ENCODE measurements around the gene OPN1SW.

OPN1SW gene

DNA sequence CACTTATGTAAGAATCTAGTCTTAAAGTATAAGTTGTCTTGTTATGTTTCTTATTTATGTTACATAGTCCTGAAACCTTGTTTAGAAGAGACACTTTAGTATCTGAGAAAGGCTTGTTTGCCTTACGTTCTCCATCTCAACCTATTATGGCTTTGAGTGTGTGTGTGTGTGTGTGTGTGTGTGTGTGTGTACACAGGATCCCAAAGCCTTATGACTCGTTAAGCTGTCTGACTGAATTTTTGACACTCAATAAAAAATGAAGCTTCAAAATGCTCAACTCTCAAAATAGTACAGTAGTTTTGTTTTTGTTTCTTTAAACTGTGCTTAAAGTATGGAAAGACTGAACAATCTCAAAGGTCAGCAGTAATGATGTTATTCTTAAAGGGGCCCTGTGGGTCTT, 18.4 kb downstream of the OPN1SW start:
- no peak for DNase-seq

DNA sequence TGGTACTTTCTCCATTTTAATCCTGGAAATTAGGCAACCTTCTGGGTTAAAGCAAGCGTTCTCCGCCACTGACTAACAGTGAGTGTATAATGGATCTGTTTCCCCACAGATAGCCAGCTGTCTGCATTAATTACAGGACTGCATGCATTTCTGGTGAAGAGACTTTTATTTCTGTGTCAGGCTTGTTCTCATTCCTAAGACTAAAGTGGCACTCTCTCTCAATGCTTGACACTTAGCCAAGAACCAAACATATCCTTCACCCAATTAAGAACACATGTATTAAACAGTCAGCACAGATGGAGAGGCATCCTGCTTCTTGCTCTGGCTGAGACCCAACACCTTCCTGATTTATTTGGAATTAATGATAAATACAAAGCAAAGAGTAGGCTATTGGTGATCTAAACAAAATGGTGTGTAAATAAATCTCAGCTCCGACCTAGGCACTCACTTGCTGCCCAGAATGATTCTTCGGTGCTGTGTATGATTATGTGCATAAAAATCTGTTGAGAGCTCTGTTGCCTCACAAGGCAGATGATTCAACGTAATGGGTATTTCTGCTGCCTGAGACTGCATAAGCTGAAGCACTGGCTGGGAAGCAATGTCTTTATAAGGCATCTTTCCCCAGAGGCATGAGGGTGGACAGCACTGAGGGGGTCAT, 19.6 kb downstream of the OPN1SW start:
- DNase-seq, result no peak

DNA sequence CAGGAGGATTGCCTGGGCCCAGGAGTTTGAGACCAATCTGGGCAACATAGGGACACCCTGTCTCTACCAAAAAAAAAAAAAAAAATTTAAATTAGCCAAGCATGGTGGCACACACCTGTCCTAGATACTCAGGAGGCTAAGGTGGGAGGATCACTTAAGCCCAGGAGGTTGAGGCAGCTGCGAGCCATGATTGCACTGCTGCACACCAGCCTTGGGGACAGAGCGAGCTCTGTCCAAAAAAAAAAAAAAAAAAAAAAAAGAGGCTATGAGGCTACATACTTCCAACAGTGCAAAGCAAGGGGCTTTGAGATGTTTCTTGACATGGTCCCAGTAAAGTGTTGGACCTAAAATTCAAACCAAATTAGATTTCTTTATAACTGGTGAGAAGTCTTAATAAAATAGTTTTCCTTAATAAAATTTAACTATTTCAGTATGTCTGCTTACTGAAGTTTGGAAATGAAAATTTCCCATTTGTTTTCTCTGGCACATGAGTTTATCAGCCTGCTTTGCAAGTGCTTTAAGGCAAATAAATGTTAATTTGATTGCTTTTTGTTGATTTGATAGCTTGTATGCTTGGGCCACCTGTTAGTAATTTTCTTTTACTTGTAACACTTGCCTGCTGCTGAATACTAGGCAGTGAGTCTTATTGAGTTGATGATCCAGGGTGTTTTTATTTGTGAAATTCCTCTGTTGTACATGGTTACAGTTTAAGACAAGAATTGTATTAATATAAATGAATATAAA, 20.3 kb downstream of the OPN1SW start:
- no peak for DNase-seq

DNA sequence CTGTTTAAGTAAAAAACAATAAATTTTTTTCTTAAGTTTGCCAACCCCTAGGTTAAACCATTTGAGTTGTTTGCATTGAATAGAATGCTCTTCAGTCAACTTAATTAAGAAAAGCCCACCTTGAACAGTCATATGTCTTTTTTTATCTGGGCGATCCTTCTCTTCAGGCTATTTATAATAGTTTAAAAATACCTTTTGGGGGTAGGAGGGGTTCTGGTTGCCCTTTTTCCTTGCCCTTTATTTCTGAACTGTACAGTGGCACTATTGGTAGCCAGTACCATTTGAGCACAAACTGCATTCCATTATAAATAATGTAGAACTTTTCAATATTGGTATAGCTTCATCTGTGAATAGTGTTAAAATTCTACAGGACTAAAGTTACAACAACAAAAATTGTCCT, 23.3 kb downstream of the OPN1SW start:
- DNase-seq, result no peak

DNA sequence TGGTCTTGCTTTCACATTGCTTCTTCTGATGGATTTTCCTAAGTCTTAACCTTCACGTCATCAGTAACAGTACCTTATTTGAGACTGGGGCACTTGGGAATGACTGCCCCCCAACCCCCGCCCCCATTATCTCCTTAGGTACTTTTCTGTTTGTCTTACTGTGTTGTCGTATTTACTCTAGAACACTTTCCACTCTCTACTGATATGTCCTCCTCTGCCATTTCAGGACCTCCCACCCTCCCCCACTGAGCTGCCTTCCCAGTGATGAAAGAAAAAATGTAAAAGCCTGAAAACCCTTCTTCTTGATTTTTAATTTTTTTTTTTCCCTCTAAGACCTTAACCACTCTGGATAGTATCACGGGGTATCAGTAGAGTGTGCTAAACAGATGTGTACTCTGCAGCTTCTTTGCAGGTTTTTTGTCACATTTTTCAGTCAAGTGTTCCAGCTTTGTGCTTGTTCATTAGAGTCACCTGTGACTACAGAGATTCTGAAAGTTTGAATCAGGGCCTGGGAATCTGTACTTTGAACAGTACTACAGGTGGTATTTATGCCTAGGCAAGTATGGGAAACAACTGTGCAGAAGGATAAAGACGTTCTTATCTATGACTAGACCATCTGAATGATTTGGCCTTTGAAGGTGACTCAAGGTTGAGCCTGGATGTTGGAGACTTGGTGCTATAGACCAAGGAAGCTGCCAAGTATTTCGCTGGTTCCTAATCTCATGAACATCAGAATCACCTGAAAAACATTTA, 28.1 kb downstream of the OPN1SW start:
- no peak for DNase-seq

DNA sequence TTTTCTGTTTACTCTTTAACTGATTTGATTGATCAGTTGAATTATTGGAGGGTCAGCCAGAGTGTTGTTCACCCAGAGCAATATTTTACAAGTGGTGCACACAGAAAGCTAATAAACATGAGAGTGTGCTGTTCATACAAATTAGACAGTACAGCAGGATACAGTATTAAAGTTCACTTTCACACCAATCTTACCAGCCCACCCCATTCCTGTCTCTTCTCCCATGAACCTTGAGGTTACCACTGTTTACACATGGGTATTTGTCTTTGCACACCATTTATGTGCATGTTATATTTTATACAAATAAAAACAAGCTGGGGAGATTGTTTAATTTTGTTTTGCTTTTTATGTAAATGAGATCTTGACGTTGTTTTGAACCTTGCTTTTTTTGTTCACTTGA, 29.9 kb downstream of the OPN1SW start:
- no peak for DNase-seq

DNA sequence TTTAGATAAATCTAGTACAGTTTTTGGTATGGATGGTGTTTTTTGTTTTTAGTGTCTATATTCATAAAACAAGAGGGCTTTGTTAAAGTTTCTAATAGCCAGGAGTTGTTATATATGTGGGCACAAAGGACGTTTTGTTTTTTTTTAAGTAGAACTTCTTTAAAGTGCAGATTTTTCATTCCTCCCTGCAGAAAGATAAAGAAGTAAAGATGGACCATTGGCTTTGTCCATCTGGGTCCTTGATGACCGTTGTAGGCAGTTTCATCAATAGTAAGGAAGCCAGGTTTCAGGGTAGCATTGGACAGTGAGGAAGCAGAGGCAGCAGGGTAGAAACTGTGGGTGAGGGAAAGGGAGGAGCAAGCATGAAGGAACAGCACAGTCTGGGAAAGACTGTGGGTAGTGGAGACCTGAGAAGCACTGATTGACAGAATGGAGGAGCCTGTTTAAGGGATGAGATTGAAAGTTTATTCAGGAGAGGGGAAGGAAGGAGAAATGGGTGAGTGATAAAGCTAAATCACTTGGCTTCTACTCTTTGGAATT, 31.2 kb downstream of the OPN1SW start:
- DNase-seq, result no peak

DNA sequence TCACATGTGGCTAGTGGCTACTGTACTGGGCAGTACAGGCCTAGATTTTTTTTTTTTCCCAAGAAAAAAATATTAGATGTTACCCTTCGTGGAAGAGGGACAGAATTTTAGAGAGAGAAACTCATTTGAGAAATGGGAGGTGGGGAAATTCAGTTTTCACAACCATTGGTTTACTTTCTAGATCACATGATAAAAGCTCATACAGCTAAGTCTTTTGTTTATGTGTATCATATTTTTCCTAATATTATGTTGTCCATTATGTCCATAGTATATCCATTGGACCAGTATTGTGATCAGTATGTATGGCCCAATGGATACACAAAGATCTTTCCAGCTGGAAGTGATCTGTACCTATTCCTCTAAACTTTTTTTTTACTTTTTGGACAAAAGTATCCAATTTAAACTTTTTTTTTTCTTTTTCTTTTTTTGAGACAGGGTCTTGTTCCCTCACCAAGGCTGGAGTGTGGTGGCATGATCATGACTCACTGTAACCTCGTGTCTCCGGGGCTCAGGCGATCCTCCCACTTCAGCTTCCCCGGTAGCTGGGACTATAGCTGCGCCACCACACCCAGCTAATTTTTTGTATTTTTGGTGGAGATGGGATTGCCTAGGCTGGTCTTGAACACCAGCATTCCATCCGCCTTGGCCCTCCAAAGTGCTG, 32.4 kb downstream of the OPN1SW start:
- DNase-seq, result no peak

DNA sequence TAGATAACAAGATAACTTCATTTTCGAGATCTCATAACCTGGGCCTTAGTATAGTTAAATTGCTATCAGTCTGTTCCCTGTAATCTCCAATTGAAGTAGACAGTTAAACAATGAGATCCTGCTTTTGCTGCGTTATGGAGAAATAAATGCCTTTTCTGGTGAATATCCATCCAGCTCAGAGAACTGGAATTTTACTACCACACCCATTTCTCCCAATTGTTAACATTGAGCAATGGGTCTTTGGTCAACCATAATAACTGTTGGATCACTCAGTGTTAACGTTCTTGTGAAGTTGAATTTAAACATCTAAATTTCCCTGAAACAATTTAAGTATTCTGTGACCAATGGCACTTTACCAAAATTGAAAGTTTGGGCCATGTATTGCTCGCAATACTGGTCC, 33.4 kb downstream of the OPN1SW start:
- no peak for DNase-seq

DNA sequence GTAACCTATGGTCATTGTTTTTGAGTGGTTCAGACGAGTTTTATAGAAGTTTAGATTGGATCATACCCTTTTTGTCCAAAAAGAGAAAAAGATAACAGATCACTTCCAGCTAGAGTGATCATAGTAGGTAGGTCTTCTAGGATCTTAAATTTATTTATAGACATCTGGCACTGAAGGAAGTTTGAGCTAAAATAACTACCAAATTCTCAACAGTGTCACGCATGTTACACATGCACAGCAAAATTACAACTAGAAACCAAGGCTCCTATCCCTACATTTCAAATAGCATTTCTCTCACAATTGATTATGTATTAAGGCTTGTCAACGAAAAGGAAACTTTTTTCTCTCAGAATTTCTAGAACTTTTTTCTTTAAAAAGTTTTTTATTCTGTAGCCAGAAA, 34.1 kb downstream of the OPN1SW start:
- DNase-seq, result no peak

DNA sequence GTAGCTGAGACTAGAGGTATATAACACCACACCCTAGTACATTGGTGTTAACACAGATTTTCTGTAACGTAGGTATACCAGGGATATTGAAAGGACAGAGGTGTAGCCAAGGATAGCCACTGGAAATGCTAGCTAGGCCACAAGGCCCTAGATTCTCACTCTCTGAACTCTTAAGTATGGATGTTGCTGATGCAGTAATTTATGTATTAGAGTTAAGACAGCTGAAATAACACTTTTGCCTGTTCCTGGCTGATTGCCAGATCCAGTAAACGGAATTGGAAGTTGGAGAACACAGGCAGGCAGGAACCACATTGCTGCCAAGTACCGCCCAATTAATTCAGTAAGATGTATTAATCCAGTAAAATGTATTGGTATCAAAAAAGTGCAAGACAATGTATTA, 34.6 kb downstream of the OPN1SW start:
- DNase-seq, result no peak

DNA sequence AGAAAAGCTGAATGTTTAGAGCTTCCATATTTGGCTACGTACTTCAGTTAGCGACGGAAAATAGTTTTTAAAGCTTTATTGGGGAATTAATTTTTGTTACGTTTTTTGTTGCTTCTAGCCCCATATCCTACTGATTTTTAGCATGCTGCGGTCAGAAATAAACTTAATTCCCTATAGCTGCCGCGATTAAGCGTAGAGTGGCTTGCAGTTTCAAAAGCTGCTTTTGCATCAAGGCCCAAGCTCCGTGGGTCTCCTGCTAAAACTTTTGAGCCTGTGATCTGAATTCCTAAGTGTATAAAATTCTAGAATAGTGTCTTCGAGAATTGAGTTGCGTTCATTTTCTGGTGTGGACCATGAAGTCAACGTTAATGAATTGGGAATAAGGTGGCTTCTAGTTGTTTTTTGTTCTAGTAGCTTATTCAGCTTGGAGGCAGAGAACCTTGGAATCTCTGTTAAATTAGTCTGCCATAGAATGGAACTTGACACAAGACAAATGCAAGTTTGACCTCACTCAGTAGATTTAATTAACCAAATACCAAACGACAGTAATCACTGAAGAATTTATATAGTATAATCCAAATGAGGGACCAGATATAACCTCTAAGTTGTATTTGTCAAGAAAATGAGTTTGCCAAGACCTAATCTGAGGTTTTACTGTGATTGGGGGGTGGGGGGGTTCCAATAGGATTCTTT, 35.5 kb downstream of the OPN1SW start:
- no peak for DNase-seq

DNA sequence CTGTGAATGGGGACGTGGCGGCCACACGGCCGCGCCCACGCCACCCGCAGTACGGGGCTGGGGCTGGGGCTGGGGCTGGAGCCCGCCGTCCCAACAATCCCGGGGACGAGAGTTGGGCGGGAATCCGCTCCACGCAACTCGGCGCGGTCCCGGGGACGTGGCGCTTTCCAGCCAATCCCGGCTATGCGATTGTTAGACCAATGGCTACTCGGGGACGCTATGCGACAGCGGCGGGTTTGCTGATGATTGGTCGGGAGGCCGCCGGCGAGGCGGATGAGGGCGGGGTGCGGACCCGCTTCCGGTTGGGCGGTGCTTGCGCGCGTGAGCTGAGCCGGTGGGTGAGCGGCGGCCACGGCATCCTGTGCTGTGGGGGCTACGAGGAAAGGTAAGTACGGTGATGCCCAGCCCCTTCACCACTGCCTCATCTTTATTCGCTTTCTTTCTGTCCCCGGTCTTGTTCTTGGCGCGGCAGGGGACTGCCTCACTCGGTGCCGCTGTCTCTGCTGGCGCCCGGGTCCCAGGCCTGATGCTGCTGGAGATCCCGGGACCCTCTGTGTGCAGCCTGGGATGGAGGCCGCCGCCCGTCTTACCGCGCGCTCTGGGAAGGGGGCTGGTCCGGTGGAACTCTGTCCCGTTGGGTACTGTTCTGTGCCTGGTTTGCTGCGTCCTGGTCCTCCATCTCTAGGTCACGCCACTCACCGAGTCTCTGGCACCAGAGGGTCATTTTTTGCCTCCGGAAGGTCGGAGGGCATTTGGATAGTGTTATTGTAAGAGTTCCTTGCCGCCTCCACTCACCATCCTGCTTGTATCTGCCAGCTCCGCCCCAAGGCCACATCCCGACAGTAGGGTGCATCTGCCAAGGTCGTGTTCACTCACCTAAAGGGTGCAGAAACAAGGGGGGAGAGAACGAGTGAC, 36.3 kb downstream of the OPN1SW start, which contains the start of gene CALU:
CALU (plus strand) TSS at position 312 of the 915 bp plus-strand sequence. CDS start 9,225 bp downstream, outside the sequence.
- DNase-seq, result peak; percentile 94

DNA sequence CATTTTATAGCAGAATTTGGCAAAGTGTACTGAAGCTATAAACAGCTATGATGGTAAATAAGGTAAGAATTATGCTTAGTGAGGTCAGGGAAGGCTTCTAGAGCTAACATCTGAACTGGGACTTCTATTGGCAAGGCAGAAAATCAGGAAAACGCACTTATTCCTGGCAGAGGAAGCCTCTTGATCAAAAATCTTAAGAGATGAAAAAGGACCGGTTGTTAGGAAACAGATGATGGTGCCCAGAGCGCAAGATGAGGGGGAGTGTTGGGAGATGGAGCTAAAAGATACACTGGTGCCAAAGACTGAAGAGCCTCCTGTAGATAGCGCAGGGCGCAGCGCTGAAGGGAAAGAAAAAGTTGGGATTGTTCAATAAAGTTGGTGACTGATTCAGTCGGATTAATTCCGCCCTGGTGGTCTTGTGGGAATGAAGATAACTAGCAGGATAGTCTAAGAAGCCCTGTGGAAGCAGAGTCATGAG, 37.0 kb downstream of the OPN1SW start:
- DNase-seq, result no peak

DNA sequence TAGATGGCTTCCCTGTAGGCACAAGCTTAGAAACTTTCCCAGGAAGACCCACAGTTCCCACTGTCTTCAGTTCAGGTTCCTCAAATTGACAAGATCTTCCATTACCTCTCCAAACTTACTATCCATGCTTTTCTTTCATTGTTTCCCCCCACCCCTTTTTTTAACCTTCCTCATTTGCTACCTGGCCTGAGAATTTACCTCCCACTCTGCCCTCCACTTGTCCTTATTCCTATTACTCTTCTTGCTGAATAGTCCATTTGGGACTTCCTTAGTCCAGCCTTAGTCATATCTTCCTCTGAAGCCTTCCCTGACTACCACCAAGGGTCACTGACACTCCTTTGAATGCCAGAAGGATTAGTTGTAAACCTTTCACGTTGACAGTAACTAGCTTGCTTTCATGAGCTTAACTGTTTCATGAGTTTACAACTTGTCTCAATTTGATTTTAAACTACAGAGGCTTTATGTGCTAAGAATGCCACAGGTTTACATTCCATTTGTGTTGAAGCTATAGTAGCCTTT, 37.7 kb downstream of the OPN1SW start:
- no peak for DNase-seq

DNA sequence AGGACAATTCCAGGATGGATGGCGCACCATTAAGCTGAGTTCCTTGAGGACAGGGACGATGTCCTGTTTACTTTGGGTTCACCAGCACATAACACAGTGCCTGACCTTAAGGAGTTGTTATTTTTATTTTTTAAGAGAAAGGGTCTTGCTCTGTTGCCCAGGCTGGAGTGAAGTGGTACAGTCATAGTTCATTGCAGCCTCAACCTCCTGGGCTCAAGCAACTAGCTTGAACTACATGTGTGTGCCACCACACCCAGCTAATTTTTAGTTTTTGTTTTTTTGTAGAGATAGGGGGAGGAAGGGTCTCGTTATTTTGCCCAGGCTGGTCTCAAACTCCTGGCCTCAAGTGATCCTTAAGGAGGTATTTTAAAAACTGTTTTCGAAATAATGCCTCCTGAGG, 38.2 kb downstream of the OPN1SW start:
- no peak for DNase-seq

DNA sequence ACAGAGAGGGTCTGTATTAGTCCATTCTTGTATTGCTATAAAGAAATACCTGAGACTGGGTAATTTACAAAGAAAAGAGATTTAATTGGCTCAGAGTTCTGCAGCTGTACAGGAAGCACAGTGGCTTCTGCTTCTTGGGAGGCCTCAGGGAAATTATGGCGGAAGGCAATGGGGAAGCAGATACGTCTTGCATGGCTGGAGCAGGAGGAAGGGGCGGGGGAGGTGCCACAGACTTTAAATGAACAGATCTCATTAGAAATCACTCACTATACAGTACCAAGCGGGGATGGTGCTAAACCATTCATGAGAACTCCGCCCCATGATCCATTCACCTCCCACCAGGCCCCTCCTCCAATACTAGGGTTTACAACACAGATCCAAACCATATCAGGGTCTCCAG, 40.2 kb downstream of the OPN1SW start:
- DNase-seq, result no peak

DNA sequence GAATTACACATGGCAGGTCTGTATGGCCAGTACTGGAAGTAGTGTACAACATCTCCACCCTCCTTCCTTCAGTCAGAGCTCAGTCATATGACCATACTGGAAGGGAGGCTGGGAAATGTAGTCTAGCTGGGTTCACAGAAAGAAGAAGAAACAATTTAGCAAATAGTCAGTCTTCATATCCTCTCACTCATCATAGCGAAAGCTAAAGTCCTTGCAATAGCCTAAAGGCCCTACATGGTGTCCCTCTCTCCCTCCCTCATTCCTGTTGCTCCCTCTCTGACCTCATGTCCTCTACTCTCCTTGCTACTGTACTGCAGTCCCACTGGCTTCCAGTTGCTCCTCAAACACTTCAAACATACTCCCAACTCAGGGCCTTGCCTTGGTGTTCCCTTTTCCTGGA, 40.7 kb downstream of the OPN1SW start:
- no peak for DNase-seq

DNA sequence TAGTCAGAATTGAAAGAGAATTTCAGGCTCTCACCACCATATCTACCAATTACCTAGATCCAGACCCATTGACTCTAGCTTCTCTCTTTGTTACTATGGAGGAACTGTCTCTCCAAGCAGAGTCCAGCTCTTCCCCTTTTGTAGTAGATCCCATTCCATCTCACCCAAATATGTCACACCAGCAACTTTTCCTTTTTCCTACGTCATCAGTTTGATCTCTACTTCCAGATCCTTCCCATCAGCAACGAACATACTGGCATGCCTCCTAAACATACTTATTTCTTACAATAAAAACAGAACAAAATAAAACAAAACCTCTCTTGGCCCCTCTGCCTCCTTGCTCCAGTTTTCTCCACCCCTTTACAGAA, 42.3 kb downstream of the OPN1SW start:
- DNase-seq, result no peak

DNA sequence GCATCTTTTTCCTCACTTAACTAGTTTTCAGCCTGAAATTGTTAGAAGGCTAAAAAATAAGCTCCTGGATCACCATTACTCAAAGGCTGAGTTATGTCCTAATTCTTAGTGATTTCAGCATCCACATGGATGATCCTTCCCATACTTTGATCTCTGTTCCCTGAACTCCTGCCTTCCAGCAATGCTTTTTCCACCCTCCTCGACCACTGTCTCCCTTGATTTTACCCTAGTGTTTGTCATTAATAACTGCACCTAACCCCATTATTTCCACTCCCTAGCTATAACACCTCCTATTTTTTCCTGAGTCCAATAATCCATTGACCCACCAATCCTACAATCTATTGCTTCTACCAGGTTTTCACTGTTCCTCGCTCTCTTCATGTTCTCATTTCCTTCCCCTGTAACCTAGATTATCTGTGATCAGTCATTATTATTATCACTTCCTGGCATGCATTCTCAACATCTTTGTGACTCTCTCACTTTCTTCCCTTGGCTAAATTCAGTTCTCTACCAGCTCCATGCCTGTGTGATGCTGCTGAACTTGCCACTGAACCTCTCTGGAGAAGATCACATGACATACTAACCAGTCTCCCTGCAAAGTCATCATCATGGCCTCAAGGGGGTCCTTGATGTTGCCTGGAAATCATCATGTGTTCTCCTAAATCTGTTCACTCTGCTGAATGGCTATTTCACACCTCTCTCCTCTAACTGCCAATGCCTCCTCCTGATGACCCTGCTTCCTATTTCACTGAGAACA, 42.9 kb downstream of the OPN1SW start:
- DNase-seq, result no peak
